Motor neuron (in vitro differentiated cells): ENCODE data around the gene IL17B. TPM values are rescaled to one million over a fixed set of nuclear protein-coding genes. Genes with fewer than 3 reads are reported as not detected.

Source experiments
- ATAC-seq, 8 experiments: fragments of 200-7000 bp; cut with Tn5 transposase; replicated peaks in 6 of 8; 2 replicates each; pipeline ENCODE4 v1.8.0; 2021; ENCODE audit warnings: mild to moderate bottlenecking in 8 of 8, moderate library complexity in 8 of 8
- H3K27ac ChIP-seq, 2 donors: fragments of 250-450 bp; sonication (Bioruptor Pico); 2 replicates each; pipeline ENCODE4 v1.9.0; 2021; ENCODE audit warnings: antibody characterized with exemption in 2 of 2, mild to moderate bottlenecking in 2 of 2, moderate library complexity in 1 of 2
- H3K4me1 ChIP-seq, 2 donors: fragments of 250-450 bp; sonication (Bioruptor Pico); replicated peaks in 1 of 2; 2 replicates each; pipeline ENCODE4 v1.6.1; 2021; ENCODE audit warnings: antibody characterized with exemption in 2 of 2, mild to moderate bottlenecking in 2 of 2, moderate library complexity in 1 of 2
- H3K4me3 ChIP-seq, 5 donors: fragments of 250-450 bp; sonication (Bioruptor Pico); 2 replicates each; pipeline ENCODE4 v1.9.0; 2021; ENCODE audit warnings: antibody characterized with exemption in 5 of 5, mild to moderate bottlenecking in 5 of 5, moderate library complexity in 4 of 5
- WGBS, 10 experiments: fragments of 450-650 bp; shearing (Covaris generic); methylation state at CpG; one replicate each; pipeline ENCODE4 v1.0.0; 2022; 5-methylcytosine and 5-hydroxymethylcytosine counted together
- in situ Hi-C, 9 experiments: fragments of 400-800 bp; cut with MboI; loops; one replicate each; pipeline ENCODE4 v1.15.0; 2021; ENCODE audit warnings: low sequenced_read_pairs in 9 of 9, low pct_unique_long_range_greater_than_20kb in 2 of 9; ENCODE audit not compliant: unreplicated experiment in 9 of 9
- total RNA-seq, 8 experiments: library from RNA; unstranded; fragments of 300-600 nt; gene quantifications; 2 replicates each; pipeline versions ENCODE4 v1.2.3 to v1.2.4, GENCODE V29; 2022

IL17B gene
- total RNA-seq, 8 experiments from 2014 or later, result 0.33 to 1.1 TPM; not detected in 6

- no peak for ATAC-seq
- in situ Hi-C loops, result loop anchor here in 1 of 9 experiments (10.0 kb wide), 1 partner anchor 46 kb away; no protein-coding TSS in a partner anchor
- H3K27ac ChIP-seq, result no peak overlapping the region
- peaks cover 0 to 4% of the 10 kb centered on the region in 2 donors for H3K4me1 ChIP-seq
- H3K4me3 ChIP-seq, result no peak overlapping the region
- 50 to 83% (median 70%) methylated on average over 2 to 6 of the region's 7 CpGs; no CpG with 5 or more reads in 1 of the 10 experiments for WGBS, 10 experiments
Observed at GRCh38 chr5:149388498-149389190, 9.6 kb upstream of the IL17B start.

- WGBS, 10 experiments, result 75 to 100% (median 91%) methylated on average over 1 of the region's 1 CpG; no CpG with 5 or more reads in 5 of the 10 experiments
- H3K4me1 ChIP-seq, result peaks cover 0 to 4% of the 10 kb centered on the region in 2 donors
- in situ Hi-C loops, result loop anchor here in 1 of 9 experiments (10.0 kb wide), 1 partner anchor 47 kb away; no protein-coding TSS in a partner anchor
- H3K4me3 ChIP-seq, result no peak overlapping the region
- ATAC-seq, result no peak
- no peak overlapping the region for H3K27ac ChIP-seq
Observed at GRCh38 chr5:149387982-149388381, 8.9 kb upstream of the IL17B start.

- in situ Hi-C loops, result loop anchor here in 1 of 9 experiments (10.0 kb wide), 1 partner anchor 48 kb away; no protein-coding TSS in a partner anchor
- ATAC-seq, result no peak
- Histone ChIP-seq H3K4me1 (peaks cover 0 to 4% of the 10 kb centered on the region in 2 donors), H3K27ac (no peak overlapping the region), H3K4me3 (no peak overlapping the region)
- 61 to 94% (median 85%) methylated on average over 3 to 8 of the region's 9 CpGs; no CpG with 5 or more reads in 4 of the 10 experiments for WGBS, 10 experiments
Observed at GRCh38 chr5:149387081-149387631, 8.1 kb upstream of the IL17B start.

GRCh38 chr5:149386166-149386565 lies 7.1 kb upstream of the IL17B start:
- ATAC-seq, result no peak
- in situ Hi-C loops, result loop anchor here in 1 of 9 experiments (10.0 kb wide), 1 partner anchor 49 kb away; no protein-coding TSS in a partner anchor
- H3K27ac ChIP-seq, result no peak overlapping the region
- no peak overlapping the region for H3K4me3 ChIP-seq
- peaks cover 0 to 6% of the 10 kb centered on the region in 2 donors for H3K4me1 ChIP-seq
- WGBS, 10 experiments, result 80 to 100% (median 100%) methylated on average over 1 to 5 of the region's 5 CpGs; no CpG with 5 or more reads in 5 of the 10 experiments

- ATAC-seq, result no peak
- in situ Hi-C loops, result loop anchor here in 1 of 9 experiments (10.0 kb wide), 1 partner anchor 51 kb away; no protein-coding TSS in a partner anchor
- 77 to 95% (median 87%) methylated on average over 1 to 5 of the region's 9 CpGs; no CpG with 5 or more reads in 5 of the 10 experiments for WGBS, 10 experiments
- H3K4me1 ChIP-seq, result peaks cover 0 to 11% of the 10 kb centered on the region in 2 donors
- H3K4me3 ChIP-seq, result no peak overlapping the region
- no peak overlapping the region for H3K27ac ChIP-seq
Observed at GRCh38 chr5:149383399-149383798, 4.3 kb upstream of the IL17B start.

- H3K4me1 ChIP-seq, result peaks cover 0 to 11% of the 10 kb centered on the region in 2 donors
- in situ Hi-C loops, result loop anchor here in 1 of 9 experiments (10.0 kb wide), 1 partner anchor 52 kb away; no protein-coding TSS in a partner anchor
- H3K27ac ChIP-seq, result no peak overlapping the region
- ATAC-seq, result no peak
- 60 to 100% (median 82%) methylated on average over 1 to 8 of the region's 12 CpGs; no CpG with 5 or more reads in 2 of the 10 experiments for WGBS, 10 experiments
- H3K4me3 ChIP-seq, result no peak overlapping the region
Observed at GRCh38 chr5:149382517-149383220, 3.6 kb upstream of the IL17B start.

GRCh38 chr5:149381986-149382338 lies 2.9 kb upstream of the IL17B start:
- Histone ChIP-seq H3K27ac (no peak overlapping the region), H3K4me1 (peaks cover 0 to 11% of the 10 kb centered on the region in 2 donors), H3K4me3 (no peak overlapping the region)
- in situ Hi-C loops, result loop anchor here in 1 of 9 experiments (10.0 kb wide), 1 partner anchor 53 kb away; no protein-coding TSS in a partner anchor
- ATAC-seq, result peak; percentile 85 to 99 (median 94)
- 80% methylated on average over 1 of the region's 16 CpGs; no CpG with 5 or more reads in 9 of the 10 experiments for WGBS, 10 experiments

- peak in 7 of 8 experiments; percentile 17 to 48 (median 32) for ATAC-seq
- in situ Hi-C loops, result loop anchor here in 1 of 9 experiments (10.0 kb wide), 1 partner anchor 53 kb away; no protein-coding TSS in a partner anchor
- no peak overlapping the region for H3K27ac ChIP-seq
Observed at GRCh38 chr5:149381261-149381985, 2.3 kb upstream of the IL17B start.

GRCh38 chr5:149380466-149381121 lies 1.5 kb upstream of the IL17B start:
- no peak overlapping the region for H3K27ac ChIP-seq
- H3K4me3 ChIP-seq, result no peak overlapping the region
- WGBS, 10 experiments, result 53 to 100% (median 78%) methylated on average over 1 to 7 of the region's 16 CpGs; no CpG with 5 or more reads in 3 of the 10 experiments
- in situ Hi-C loops, result loop anchor here in 1 of 9 experiments (10.0 kb wide), 1 partner anchor 54 kb away; no protein-coding TSS in a partner anchor
- H3K4me1 ChIP-seq, result peaks cover 0 to 11% of the 10 kb centered on the region in 2 donors
- ATAC-seq, result peak in 7 of 8 experiments; percentile 7 to 74 (median 40)

More at GRCh38 chr5:149381261-149381985, 2.3 kb upstream of the IL17B start:
- Histone ChIP-seq H3K4me1 (peaks cover 0 to 11% of the 10 kb centered on the region in 2 donors), H3K4me3 (no peak overlapping the region)
- 0 to 87% (median 59%) methylated on average over 1 to 4 of the region's 8 CpGs; no CpG with 5 or more reads in 6 of the 10 experiments for WGBS, 10 experiments

- whole genome bisulfite sequencing, 10 experiments, result 100% methylated on average over 1 to 4 of the region's 5 CpGs; no CpG with 5 or more reads in 4 of the 10 experiments
- no peak overlapping the region for H3K4me3 ChIP-seq
- no peak overlapping the region for H3K27ac ChIP-seq
- in situ Hi-C loops, result loop anchor here in 2 of 9 experiments (5.0 to 10.0 kb wide), 2 partner anchors 55 to 57 kb away; no protein-coding TSS in a partner anchor
- H3K4me1 ChIP-seq, result peaks cover 0 to 11% of the 10 kb centered on the region in 2 donors
- ATAC-seq, result no peak
Observed at GRCh38 chr5:149379818-149380374, 804 bp upstream of the IL17B start.

- in situ Hi-C loops, result loop anchor here in 1 of 9 experiments (5.0 kb wide), 1 partner anchor 59 kb away; no protein-coding TSS in a partner anchor
- WGBS, 10 experiments, result 0 to 80% (median 55%) methylated on average over 1 to 2 of the region's 5 CpGs; no CpG with 5 or more reads in 4 of the 10 experiments
- H3K27ac ChIP-seq, result no peak overlapping the region
- H3K4me3 ChIP-seq, result no peak overlapping the region
- ATAC-seq, result no peak
- peaks cover 0 to 11% of the 10 kb centered on the region in 2 donors for H3K4me1 ChIP-seq
Observed at GRCh38 chr5:149378241-149378820, 761 bp downstream of the IL17B start.
